Skin epidermis (tissue), 12 donors: ENCODE measurements around the gene TIA1.
"Not testable (repeated sequence)": the region's sequence is repeated elsewhere in the genome, so short reads cannot be mapped to it uniquely, and the experiment has no call there.

Experiments used
- H3K27ac ChIP-seq, 21 experiments: fragments of 200-600 bp; sonication (generic) in 11 of 21; one replicate each; pipeline ENCODE4 v1.5.0; 2020; ENCODE audit warnings: mild to moderate bottlenecking in 3 of 21, inconsistent platforms in 2 of 21, moderate library complexity in 2 of 21
- H3K4me3 ChIP-seq, 7 experiments: fragments of 200-600 bp; sonication (generic) in 2 of 7; one replicate each; pipeline ENCODE4 v1.5.0; 2020; ENCODE audit warnings: inconsistent platforms in 2 of 7, mild to moderate bottlenecking in 2 of 7, moderate library complexity in 1 of 7

The TIA1 gene

DNA sequence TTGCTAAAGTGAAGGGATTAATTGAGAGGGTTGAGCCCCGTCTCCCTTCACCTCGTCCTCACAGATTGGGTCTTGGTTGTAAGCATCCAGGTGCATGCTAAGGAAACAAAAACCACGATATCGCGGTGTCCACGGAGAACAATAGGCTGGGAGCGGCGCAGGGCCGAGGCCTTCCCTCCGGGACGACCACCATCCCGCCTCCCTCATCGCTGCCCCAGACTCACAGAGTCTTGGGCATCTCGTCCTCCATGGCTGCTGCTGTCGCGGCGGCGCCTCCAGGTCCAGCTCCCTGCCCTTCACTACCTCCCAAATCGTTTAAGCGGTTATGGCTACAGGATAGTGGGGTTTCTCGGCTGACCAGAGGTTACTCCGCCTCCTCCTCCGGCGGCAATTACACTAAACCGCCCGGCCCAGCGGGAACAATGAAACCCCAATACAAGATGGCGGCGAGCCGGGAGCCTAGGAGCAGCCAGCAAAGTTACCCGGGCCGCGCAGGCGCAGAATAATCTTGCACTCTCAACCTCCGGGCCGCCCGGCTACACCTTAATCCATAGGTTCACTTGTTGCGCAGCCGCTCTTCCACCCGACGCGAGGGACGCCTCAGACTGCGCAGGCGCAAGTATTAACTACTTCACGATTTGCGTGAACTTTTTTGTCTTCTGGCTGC is at the start of gene TIA1:
TIA1 (minus strand) TSS at position 448 of the 667 bp plus-strand sequence; CDS start at position 250, 198 bp downstream.
- peak within 1 kb of the TSS; percentile 54 to 89 (median 79) for H3K4me3 ChIP-seq
- peak within 1 kb of the TSS; percentile 84 to 99 (median 93) for H3K27ac ChIP-seq

GRCh38 chr2:70297828-70298227 is 49.4 kb upstream of the TIA1 start:
- not testable (repeated sequence) for H3K4me3 ChIP-seq, H3K27ac ChIP-seq

DNA sequence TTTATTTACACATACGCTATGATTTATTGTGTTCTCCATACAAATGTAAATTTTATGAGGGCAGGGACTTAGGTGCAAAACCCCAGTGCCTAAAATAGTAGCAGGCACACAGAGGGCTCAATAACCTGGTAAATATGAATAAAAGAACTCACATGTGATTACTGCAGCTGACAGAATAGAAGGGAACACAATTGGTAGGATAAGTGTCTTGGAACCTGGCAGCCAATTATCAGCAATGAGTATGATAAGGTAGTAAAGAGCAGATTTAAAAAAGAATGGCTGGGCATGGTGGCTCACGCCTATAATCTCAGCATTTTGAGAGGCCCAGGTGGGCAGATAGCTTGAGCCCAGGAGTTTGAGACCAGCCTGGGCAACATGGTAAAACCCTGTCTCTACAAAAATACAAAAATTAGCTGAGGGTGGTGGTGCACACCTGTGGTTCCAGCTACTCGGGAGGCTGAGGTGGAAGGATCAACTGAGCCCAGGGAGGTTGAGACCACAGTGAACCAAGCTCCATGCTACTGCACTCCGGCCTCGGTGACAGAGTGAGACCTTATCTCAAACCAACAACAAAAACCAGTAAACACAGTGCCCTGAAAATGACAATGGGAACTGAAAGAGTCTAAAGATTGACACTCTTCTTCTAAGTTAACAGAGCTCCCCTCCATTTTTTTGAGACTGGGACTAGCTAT is 35.2 kb upstream of the TIA1 start:
- H3K4me3 ChIP-seq = no peak overlapping the region
- H3K27ac ChIP-seq = no peak overlapping the region

GRCh38 chr2:70282439-70282838 is 34.0 kb upstream of the TIA1 start:
- Histone ChIP-seq H3K27ac (no peak overlapping the region), H3K4me3 (no peak overlapping the region)

GRCh38 chr2:70280242-70280798 is 31.9 kb upstream of the TIA1 start:
- H3K4me3 ChIP-seq = no peak overlapping the region

DNA sequence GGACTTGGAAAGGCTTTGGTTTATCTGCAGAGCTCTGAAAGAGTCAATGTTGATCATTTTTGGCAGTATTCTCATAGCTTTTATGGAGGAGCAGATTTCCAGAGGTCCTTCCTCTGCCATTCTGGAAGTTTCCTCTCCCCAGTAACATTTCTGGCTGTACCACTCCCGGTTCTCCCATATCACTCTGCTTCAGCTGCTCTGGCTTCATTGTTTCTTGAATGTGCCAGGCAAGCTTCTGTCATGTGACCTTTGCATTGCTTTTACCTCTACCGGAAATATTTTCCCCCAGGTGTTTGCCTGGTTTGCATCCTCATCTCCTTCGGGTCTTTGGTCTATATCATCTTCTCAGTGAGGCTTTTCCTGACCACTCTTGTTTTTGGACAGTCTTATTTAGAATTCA is 21.9 kb upstream of the TIA1 start:
- H3K4me3 ChIP-seq = no peak overlapping the region
- no peak overlapping the region for H3K27ac ChIP-seq

More at GRCh38 chr2:70280242-70280798, 31.9 kb upstream of the TIA1 start:
- no peak overlapping the region for H3K27ac ChIP-seq

- H3K27ac ChIP-seq, H3K4me3 ChIP-seq: not testable (repeated sequence)
These were observed 21.2 kb upstream of the TIA1 start for GRCh38 chr2:70269422-70270302.

DNA sequence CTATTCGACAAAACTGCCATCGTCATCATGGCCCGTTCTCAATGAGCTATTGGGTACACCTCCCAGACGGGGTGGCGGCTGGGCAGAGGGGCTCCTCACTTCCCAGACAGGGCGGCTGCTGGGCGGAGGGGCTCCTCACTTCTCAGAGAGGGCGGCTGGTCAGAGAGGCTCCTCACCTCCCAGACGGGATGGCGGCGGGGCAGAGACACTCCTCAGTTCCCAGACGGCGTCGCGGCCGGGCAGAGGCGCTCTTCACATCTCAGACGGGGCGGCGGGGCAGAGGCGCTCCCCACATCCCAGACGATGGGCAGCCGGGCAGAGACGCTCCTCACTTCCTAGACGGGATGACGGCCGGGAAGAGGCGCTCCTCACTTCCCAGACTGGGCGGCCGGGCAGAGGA is 18.5 kb upstream of the TIA1 start:
- H3K27ac ChIP-seq, H3K4me3 ChIP-seq: not testable (repeated sequence)

GRCh38 chr2:70261501-70261900 is 13.1 kb upstream of the TIA1 start:
- no peak overlapping the region for H3K27ac ChIP-seq

GRCh38 chr2:70258532-70258875 is 10.1 kb upstream of the TIA1 start:
- Histone ChIP-seq H3K4me3 (peak overlapping the region; percentile 53 to 90 (median 78)), H3K27ac (peak overlapping the region; percentile 43 to 91 (median 82))

More at GRCh38 chr2:70261501-70261900, 13.1 kb upstream of the TIA1 start:
- H3K4me3 ChIP-seq = no peak overlapping the region

DNA sequence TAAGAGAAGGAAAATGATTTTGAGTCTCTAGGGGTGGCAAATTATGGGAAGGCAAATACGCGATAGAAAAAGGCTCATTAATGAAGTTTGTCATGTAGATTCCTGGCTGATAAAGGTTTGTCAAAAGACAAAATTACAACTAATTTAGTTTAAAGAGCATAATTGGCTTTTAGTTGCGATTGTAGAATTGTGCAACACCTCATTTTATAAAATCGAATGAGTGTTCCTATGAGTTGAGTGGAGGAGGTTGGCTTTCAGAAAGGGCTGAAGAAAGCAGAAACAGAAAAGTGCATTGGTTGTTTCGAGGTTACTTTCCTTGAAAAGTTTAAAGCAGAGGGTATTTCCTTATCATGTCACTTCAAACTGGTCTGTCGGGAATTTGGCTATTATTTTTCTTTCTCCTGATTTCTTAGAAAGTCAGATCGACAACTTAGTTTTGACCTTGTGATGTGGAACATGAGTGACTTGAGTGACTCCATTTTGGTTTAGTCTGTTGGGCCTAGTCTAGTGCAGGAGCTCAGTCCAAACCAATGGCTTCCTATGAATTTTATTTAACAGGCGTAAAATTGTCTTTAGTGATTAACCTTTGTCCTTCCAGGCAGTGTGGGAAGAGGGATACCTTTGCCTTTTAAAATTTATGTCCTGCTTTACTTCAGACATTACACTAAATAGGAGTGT is 7.3 kb upstream of the TIA1 start:
- Histone ChIP-seq H3K4me3 (no peak overlapping the region), H3K27ac (no peak overlapping the region)

- H3K4me3 ChIP-seq = no peak overlapping the region
- H3K27ac ChIP-seq = no peak overlapping the region
These were observed 2.0 kb upstream of the TIA1 start for GRCh38 chr2:70250434-70250833.

GRCh38 chr2:70247364-70248180 is 856 bp downstream of the TIA1 start:
- Histone ChIP-seq H3K4me3 (peak overlapping the region; percentile 54 to 89 (median 79)), H3K27ac (peak overlapping the region; percentile 84 to 99 (median 93))

GRCh38 chr2:70243806-70244584 is 4.4 kb downstream of the TIA1 start:
- Histone ChIP-seq H3K4me3 (no peak overlapping the region), H3K27ac (no peak overlapping the region)

- no peak overlapping the region for H3K27ac ChIP-seq
These were observed 5.9 kb downstream of the TIA1 start for GRCh38 chr2:70242552-70242951.

DNA sequence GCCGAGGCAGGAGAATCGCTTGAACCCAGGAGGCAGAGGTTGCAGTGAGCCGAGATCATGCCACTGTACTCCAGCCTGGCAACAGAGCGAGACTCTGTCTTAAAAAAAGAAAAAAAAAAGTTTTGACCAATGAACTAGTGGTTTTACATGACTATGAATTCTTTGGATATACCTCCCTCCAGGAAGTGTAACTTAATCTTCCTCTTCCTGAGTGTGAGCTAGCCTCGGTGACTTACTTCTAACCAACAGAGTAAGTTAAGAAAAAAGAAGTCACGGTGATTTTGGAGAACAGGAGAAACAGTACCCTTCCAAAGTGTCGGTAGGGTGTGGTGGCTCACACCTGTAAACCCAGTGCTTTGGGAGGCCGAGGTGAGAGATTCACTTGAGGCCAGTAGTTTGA is 7.1 kb downstream of the TIA1 start:
- H3K27ac ChIP-seq = no peak overlapping the region
- no peak overlapping the region for H3K4me3 ChIP-seq

More at GRCh38 chr2:70242552-70242951, 5.9 kb downstream of the TIA1 start:
- H3K4me3 ChIP-seq = no peak overlapping the region

GRCh38 chr2:70240599-70240998 is 7.8 kb downstream of the TIA1 start:
- H3K27ac ChIP-seq = no peak overlapping the region
- no peak overlapping the region for H3K4me3 ChIP-seq

- Histone ChIP-seq H3K27ac (no peak overlapping the region), H3K4me3 (no peak overlapping the region)
These were observed 14.5 kb downstream of the TIA1 start for GRCh38 chr2:70233926-70234325.
